ENCODE data around the gene CELF1. TPM values are rescaled to one million over a fixed set of nuclear protein-coding genes. Genes with fewer than 3 reads are reported as not detected.

The CELF1 gene
- total and polyA plus RNA-seq, 2 of the 13 experiments (the other 11 are each of a cell fraction or from before 2014, with no cell fraction given), result 69.0 to 80.1 TPM

DNA sequence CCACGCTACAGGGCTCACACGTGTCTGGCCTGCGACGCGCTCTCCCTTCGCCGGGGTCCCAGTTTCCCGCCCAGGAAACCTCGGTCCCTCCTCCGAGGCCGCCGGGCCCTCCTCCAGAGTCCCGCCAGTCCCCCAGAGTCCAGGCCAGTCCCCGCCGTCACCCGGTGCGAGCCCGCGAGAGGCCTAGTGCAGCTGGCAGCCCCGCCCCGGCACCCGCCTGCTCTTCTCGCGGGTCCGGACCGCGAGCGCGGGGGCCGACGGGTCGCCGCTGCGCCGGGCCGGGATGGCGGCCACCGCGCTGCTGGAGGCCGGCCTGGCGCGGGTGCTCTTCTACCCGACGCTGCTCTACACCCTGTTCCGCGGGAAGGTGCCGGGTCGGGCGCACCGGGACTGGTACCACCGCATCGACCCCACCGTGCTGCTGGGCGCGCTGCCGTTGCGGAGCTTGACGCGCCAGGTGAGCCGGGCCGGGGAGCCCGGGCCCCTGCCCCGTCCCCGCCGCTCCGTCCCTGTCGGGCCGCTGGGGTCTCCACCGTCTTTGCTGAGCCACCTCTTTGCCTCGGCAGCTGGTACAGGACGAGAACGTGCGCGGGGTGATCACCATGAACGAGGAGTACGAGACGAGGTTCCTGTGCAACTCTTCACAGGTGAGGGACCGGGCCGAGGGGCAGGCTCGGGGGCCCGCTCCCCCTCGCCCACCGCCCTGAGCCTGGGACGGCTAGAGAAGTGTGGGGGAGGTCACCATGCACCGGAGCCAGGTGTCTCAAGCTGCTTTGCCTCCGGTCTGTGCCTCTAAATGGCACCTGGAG, 12.6 kb upstream of the CELF1 start, which contains the start of gene PTPMT1:
Gene PTPMT1 (plus strand): TSS at position 260 of the 809 bp plus-strand sequence. CDS start 24 bp downstream, at position 284.
- intact Hi-C loops (cut with micrococcal nuclease; ENCODE audit: unreplicated experiment), result no loop called here
- peaks cover 5 to 11% of the 10 kb centered on the region in 2 experiments; a peak in 4 of 5 replicates for H3K36me3 ChIP-seq (replicated peaks in 1 of 2; ENCODE audit: control insufficient read depth in 1 of 2, insufficient read depth in 2 of 2, low read length in 2 of 2)
- DNase-seq (ENCODE audit: low spot score), result peak; percentile 68
- peaks cover 31% of the 10 kb centered on the region for H3K79me2 ChIP-seq (ENCODE audit: insufficient read depth, low read length)
- no peaks in the 10 kb centered on the region for H3K9me3 ChIP-seq (ENCODE audit: low read length)
- H3K4me3 ChIP-seq (replicated peaks in 1 of 3; ENCODE audit: insufficient read depth in 1 of 3, low read depth in 2 of 3, low read length in 3 of 3), result peak within 1 kb of the TSS; percentile 87 to 97 (median 97)
- no peaks in the 10 kb centered on the region for H3K27me3 ChIP-seq (ENCODE audit: control insufficient read depth in 1 of 2, insufficient read depth in 2 of 2, low read length in 2 of 2)
- peak within 1 kb of the TSS; percentile 85 for H3K27ac ChIP-seq (ENCODE audit: extremely low read length, insufficient read depth, low read length)
- H4K20me1 ChIP-seq (ENCODE audit: insufficient read depth, low read length), result no peaks in the 10 kb centered on the region
- POLR2A ChIA-PET, result interaction anchor here (0.8 to 3.9 kb wide), 8 partner anchors 9 to 153 kb away, joined by 3 to 19 read pairs (median 4); partner anchors contain the start of genes CELF1, KBTBD4 and NDUFS3
- ATAC-seq, result peak; percentile 98
- no peak for FAIRE-seq
- H3K4me1 ChIP-seq (ENCODE audit: insufficient read depth, low read length), result peaks cover 26% of the 10 kb centered on the region
- H3K4me2 ChIP-seq (ENCODE audit: low read depth, low read length), result peak within 1 kb of the TSS; percentile 94
- peak within 1 kb of the TSS; percentile 99 for H3K9ac ChIP-seq (ENCODE audit: insufficient read depth, low read depth, low read length)
- BruUV-seq (replicated peaks), result no TSS peak
- in situ Hi-C loops (cut with HindIII; ENCODE audit: extremely low pct_ligation_motif_present, low pct_unique_long_range_greater_than_20kb), result no loop called here
- CTCF ChIA-PET (ENCODE audit: low intra/inter-chr PET ratio, low total read pairs), result no interaction called here
- no CpG with 5 or more reads among the region's 86 CpGs for WGBS (ENCODE audit: low lambda C conversion rate)
- peak within 1 kb of the TSS; percentile 42 for H2AFZ ChIP-seq (ENCODE audit: low read length)
- TF ChIP-seq HOXA3 (CRISPR knock-in tag; IDR thresholded peaks at IDR 0.05) (peak; percentile 69), NCOA5 (CRISPR knock-in tag; IDR thresholded peaks at IDR 0.05) (no peak), TARDBP (CRISPR knock-in tag; IDR thresholded peaks at IDR 0.05) (no peak; the same call in 1 of the 2 replicates), PAX8 (CRISPR knock-in tag; IDR thresholded peaks at IDR 0.05; ENCODE audit: borderline replicate concordance) (0 out of 2 replicates have a peak, but pooled peaks have one; percentile 55), ZFY (CRISPR knock-in tag; IDR thresholded peaks at IDR 0.05) (peak; percentile 98), GLI4 (CRISPR knock-in tag; IDR thresholded peaks at IDR 0.05; ENCODE audit: borderline replicate concordance) (0 out of 2 replicates have a peak, but pooled peaks have one; percentile 54), CREB1 (IDR thresholded peaks at IDR 0.05) (no peak), CREB1 (CRISPR knock-in tag; IDR thresholded peaks at IDR 0.05) (no peak), CREM (IDR thresholded peaks at IDR 0.05) (no peak), CREM (CRISPR knock-in tag; IDR thresholded peaks at IDR 0.05) (no peak), ZNF484 (CRISPR knock-in tag; IDR thresholded peaks at IDR 0.05; ENCODE audit: borderline replicate concordance, low read depth) (no peak), ZNF160 (CRISPR knock-in tag; IDR thresholded peaks at IDR 0.05) (no peak; the same call in 1 of the 2 replicates), YEATS4 (CRISPR knock-in tag; IDR thresholded peaks at IDR 0.05; ENCODE audit: borderline replicate concordance) (peak; percentile 80), POLR2G (IDR thresholded peaks at IDR 0.05; ENCODE audit: low read depth, low read length) (peak; percentile 89), NR3C1 (CRISPR knock-in tag; IDR thresholded peaks at IDR 0.05) (no peak), ZNF782 (CRISPR knock-in tag; IDR thresholded peaks at IDR 0.05; ENCODE audit: borderline replicate concordance) (no peak), ZNF547 (CRISPR knock-in tag; IDR thresholded peaks at IDR 0.05) (no peak), ZNF737 (CRISPR knock-in tag; IDR thresholded peaks at IDR 0.05; ENCODE audit: borderline replicate concordance) (no peak), ATM (IDR thresholded peaks at IDR 0.05; ENCODE audit: borderline replicate concordance) (no peak), ZNF788 (CRISPR knock-in tag; IDR thresholded peaks at IDR 0.05; ENCODE audit: borderline replicate concordance) (peak; percentile 17; the same call in 1 of the 2 replicates)
- TF ChIP-seq, protein P1, sequence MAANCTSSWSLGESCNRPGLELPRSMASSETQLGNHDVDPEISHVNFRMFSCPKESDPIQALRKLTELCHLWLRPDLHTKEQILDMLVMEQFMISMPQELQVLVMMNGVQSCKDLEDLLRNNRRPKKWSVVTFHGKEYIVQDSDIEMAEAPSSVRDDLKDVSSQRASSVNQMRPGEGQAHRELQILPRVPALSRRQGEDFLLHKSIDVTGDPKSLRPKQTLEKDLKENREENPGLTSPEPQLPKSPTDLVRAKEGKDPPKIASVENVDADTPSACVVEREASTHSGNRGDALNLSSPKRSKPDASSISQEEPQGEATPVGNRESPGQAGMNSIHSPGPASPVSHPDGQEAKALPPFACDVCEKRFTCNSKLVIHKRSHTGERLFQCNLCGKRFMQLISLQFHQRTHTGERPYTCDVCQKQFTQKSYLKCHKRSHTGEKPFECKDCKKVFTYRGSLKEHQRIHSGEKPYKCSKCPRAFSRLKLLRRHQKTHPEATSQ (CRISPR knock-in tag; IDR thresholded peaks at IDR 0.05; ENCODE audit: borderline replicate concordance), result 0 out of 2 replicates have a peak, but pooled peaks have one; percentile 40
- TF ChIP-seq, protein P2, sequence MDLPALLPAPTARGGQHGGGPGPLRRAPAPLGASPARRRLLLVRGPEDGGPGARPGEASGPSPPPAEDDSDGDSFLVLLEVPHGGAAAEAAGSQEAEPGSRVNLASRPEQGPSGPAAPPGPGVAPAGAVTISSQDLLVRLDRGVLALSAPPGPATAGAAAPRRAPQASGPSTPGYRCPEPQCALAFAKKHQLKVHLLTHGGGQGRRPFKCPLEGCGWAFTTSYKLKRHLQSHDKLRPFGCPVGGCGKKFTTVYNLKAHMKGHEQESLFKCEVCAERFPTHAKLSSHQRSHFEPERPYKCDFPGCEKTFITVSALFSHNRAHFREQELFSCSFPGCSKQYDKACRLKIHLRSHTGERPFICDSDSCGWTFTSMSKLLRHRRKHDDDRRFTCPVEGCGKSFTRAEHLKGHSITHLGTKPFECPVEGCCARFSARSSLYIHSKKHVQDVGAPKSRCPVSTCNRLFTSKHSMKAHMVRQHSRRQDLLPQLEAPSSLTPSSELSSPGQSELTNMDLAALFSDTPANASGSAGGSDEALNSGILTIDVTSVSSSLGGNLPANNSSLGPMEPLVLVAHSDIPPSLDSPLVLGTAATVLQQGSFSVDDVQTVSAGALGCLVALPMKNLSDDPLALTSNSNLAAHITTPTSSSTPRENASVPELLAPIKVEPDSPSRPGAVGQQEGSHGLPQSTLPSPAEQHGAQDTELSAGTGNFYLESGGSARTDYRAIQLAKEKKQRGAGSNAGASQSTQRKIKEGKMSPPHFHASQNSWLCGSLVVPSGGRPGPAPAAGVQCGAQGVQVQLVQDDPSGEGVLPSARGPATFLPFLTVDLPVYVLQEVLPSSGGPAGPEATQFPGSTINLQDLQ (CRISPR knock-in tag; IDR thresholded peaks at IDR 0.05), result no peak; the same call in 1 of the 2 replicates
